Bronchial epithelial cell (primary cell): ENCODE results near the gene CTNND2. TPM values are rescaled to one million over a fixed set of nuclear protein-coding genes. Genes with fewer than 3 reads are reported as not detected.

ENCODE experiments used
- DNase-seq: peaks from one replicate; pipeline ENCODE4 v3.0.0-alpha.2; 2010; ENCODE audit warnings: low read depth
- FAIRE-seq: peaks from 2 replicates; lab custom pipeline; 2011; peaks lifted over from hg19 to GRCh38; lab: Jason Lieb, UNC
- H3K27me3 ChIP-seq: 2 replicates; pipeline ENCODE4 v1.5.1; 2011; ENCODE audit warnings: low read length; ENCODE audit not compliant: control insufficient read depth, insufficient read depth
- H3K36me3 ChIP-seq: 2 replicates; pipeline ENCODE4 v1.5.1; 2011; ENCODE audit warnings: low read length; ENCODE audit not compliant: control insufficient read depth, insufficient read depth
- H3K4me3 ChIP-seq: 2 replicates; pipeline ENCODE4 v1.5.1; 2011; ENCODE audit warnings: mild to moderate bottlenecking, low read depth, low read length, control low read depth
- total RNA-seq: library from RNA; depleted of rRNA; stranded (reverse); fragments of >200 nt; gene quantifications from 2 replicates; pipeline ENCODE4 v1.2.1, GENCODE V29; 2014
- TF ChIP-seq, protein P1 (sequence below): IDR thresholded peaks from 2 replicates; pipeline ENCODE4 v1.5.1; 2011; ENCODE audit warnings: mild to moderate bottlenecking, moderate library complexity, low read length, control low read depth, inconsistent platforms; ENCODE audit not compliant: insufficient read depth, severe bottlenecking

The CTNND2 gene
- total RNA-seq, 1 donor from 2014 or later: not detected

DNA sequence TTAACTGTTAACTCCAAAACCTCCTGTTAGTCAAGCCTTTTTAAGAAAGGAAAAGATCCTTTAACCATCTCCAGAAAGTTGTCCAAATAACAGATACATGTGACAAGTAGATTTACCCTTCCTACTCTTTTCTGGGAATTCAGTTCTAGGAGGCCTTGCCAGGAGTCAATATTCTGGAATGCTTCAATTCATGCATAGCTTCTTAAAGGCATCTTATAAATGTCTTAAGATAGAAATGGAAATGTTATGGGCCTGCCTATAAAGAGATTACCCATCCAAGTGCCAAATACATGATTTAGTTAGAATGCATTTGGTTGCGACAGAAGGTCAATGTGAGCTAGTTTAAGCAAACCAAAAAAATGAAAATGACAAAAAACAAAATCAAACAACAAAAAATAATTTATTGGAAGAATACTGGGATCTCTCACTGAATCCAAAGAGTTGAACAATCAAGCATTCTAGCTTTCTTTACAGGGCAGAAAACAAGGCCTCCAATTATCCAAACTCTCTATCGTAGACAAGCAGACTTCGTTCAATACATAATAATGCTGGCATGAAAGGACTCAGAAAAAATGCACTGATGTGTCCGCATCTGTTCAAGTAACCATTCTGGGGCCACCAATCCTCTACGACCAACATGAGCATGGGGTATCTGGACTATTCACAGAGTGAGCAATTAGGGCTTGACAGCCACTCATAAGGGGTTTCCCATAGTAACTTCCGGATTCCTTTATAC, 188.6 kb downstream of the CTNND2 start:
- DNase-seq: no peak
- Histone ChIP-seq H3K4me3 (no peak overlapping the region), H3K27me3 (no peaks in the 10 kb centered on the region), H3K36me3 (no peaks in the 10 kb centered on the region)
- FAIRE-seq: no peak
- TF ChIP-seq, protein P1, sequence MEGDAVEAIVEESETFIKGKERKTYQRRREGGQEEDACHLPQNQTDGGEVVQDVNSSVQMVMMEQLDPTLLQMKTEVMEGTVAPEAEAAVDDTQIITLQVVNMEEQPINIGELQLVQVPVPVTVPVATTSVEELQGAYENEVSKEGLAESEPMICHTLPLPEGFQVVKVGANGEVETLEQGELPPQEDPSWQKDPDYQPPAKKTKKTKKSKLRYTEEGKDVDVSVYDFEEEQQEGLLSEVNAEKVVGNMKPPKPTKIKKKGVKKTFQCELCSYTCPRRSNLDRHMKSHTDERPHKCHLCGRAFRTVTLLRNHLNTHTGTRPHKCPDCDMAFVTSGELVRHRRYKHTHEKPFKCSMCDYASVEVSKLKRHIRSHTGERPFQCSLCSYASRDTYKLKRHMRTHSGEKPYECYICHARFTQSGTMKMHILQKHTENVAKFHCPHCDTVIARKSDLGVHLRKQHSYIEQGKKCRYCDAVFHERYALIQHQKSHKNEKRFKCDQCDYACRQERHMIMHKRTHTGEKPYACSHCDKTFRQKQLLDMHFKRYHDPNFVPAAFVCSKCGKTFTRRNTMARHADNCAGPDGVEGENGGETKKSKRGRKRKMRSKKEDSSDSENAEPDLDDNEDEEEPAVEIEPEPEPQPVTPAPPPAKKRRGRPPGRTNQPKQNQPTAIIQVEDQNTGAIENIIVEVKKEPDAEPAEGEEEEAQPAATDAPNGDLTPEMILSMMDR: no peak

DNA sequence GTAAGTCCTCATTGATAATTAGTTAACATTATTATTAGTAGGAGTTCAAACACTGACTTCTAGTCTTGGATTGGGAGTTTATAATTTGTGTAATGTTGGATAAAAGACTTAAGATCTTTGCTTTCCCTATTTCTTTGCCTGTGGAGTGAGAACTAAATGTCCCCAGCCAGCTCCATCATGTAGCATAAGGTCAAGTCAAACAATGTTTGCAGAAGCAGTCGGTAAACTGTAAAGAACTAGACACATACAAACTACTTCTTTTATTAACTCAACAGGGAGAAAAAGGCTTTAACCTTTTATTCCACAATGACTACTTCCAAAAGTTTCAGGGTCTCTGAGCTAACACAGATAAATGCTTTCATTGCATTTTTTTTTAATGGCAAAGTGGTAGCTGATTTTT, 192.3 kb downstream of the CTNND2 start:
- no peak overlapping the region for H3K4me3 ChIP-seq

GRCh38 chr5:11709021-11709420, 195.2 kb downstream of the CTNND2 start:
- no peak for DNase-seq
- TF ChIP-seq, protein P1: no peak
- Histone ChIP-seq H3K4me3 (no peak overlapping the region), H3K36me3 (no peaks in the 10 kb centered on the region), H3K27me3 (no peaks in the 10 kb centered on the region)
- no peak for FAIRE-seq

More for the DNA sequence above, 192.3 kb downstream of the CTNND2 start:
- H3K27me3 ChIP-seq: no peaks in the 10 kb centered on the region
- FAIRE-seq: no peak
- H3K36me3 ChIP-seq: no peaks in the 10 kb centered on the region
- DNase-seq: no peak
- TF ChIP-seq, protein P1: no peak

DNA sequence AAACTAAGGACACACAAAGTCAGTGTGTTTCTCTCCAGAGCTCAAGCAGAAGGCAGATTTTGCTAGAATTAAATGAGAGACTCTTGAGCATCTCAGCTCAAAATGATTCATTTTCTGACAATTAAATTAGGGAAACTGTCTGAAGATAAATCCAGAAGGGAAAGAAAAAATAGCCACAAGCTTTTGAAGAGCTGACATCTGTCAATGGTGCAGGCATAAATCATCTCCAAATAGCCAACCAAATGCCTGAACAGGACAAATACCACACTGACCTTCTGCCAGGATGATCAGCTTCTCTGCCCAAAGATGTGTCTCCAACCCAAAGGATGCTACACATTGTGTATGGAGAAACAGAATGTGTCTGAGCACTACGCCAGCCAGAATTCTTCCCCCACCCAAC, 199.3 kb downstream of the CTNND2 start:
- DNase-seq (no peak), FAIRE-seq (no peak)
- no peak overlapping the region for H3K4me3 ChIP-seq
- TF ChIP-seq, protein P1: no peak
- no peaks in the 10 kb centered on the region for H3K36me3 ChIP-seq
- H3K27me3 ChIP-seq: no peaks in the 10 kb centered on the region

- H3K4me3 ChIP-seq: no peak overlapping the region
- FAIRE-seq (no peak), DNase-seq (no peak)
- H3K27me3 ChIP-seq: no peaks in the 10 kb centered on the region
- TF ChIP-seq, protein P1: no peak
- H3K36me3 ChIP-seq: no peaks in the 10 kb centered on the region
These were observed 203.9 kb downstream of the CTNND2 start for GRCh38 chr5:11700391-11700790.

DNA sequence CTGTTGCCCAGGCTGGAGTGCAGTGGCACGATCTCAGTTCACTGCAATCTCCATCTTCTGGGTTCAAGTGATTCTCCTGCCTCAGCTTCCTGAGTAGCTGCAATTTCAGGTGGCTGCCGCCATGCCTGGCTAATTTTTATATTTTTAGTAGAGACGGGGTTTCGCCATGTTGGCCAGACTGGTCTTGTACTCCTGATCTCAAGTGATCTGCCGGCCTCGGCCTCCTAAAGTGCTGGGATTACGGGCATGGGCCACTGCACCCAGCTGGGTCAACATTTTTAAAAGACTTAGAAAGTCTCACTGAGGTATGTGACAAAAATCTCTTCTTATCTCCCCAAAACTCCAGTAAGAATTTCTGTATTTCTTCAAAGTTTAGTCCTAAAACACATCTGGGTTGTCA, 211.6 kb downstream of the CTNND2 start:
- Histone ChIP-seq H3K36me3 (no peaks in the 10 kb centered on the region), H3K27me3 (no peaks in the 10 kb centered on the region), H3K4me3 (no peak overlapping the region)
- no peak for FAIRE-seq
- TF ChIP-seq, protein P1: no peak
- no peak for DNase-seq
